DMS 273 (cell line): ENCODE measurements around the gene EBP.
"Not testable (repeated sequence)": the region's sequence is repeated elsewhere in the genome, so short reads cannot be mapped to it uniquely, and the experiment has no call there.

ENCODE experiments used
- DNase-seq: peaks from one replicate; lab custom pipeline; 2025; ENCODE audit not compliant: unreplicated experiment; lab: John Stamatoyannopoulos, UW

The EBP gene

DNA sequence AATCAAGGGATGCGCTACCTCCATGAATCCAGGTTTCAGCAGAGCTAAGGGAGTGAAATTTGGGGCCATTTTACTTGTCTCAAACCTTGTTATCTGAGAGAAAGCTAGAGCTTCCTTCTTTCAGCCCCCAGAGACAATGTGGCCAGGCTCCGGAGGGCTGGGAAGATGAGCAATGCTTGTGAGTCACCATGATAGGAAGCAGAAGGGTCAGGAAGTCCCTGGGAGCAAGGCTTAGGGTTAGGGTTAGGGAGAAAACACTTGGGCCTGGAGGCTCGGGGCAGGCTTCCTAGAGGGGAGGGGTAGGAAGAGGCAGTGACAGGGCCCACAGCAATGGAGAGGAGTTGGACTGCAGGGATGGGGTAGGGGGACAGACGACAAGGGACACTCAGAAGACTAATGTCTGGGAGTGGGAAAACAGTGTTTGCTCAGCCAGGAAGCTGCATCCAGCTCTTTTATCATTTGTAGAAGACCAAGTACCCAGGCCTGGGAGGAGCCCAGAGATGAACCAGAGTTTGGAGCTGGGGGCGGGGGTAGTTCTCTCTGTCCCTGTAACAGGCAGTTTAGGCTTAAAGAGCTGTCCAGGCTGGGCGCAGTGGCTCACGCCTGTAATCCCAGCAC is 29.2 kb upstream of the EBP start:
- DNase-seq: no peak

DNA sequence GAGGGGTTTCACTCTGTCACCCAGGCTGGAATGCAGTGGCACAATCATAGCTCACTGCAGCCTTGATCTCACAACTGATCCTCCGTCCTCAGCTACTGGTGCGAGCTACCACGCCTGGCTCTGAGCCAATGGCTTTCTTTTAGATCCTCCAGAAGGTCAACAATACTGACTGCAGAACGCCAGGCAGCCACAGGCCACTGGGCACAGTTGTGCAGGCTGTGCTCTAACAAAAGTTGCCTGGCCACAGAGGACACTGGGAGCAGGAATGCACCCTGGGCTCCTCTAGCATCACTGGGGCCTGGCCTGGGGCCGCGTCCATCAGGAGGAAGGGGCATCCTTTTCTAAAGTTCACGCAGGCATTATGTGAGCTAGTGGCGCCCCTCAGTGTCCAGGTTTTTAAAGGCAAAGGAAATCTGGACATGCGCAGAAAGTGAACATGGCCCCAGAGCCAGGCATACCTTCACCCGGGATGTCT is 27.7 kb upstream of the EBP start:
- DNase-seq: peak; percentile 72

DNA sequence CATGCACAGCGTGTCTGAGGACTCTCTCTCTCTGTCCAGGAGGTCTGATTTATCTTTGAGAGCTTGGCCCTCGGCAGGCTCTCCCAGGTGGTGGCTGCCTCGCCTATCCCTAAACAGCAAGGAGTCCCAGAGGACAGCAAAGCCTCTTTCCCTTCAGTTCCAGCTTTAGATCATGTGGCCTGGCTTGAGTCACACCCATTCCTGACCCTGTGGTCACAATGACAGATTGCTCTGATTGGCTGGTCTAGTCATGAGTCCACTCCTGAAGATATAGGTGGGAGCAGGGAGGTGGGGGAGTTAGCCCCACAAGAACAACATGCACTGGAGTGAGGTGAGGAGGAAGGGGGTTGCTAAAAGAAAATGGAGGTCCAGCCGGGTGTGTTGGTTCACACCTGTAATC is 24.9 kb upstream of the EBP start:
- no peak for DNase-seq

DNA sequence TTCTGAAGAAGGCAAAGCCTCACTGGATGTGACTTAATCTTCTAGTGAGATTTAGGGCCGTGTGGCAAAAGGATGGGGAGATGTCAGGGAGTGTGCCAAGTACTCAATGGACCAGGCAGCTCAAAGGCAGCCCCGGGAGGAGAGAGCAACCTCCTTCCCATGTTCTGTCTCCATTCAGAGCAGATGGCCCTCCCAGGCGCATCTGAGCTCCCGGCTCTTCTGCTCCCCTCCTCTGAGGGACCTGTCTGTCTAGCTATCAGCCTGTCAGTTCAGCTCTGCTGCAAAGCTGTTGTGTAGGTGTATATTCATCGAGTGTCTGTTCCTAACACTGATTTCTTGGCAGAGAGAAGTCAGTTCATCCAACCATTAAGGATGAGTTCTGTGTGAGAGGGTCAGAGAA is 23.7 kb upstream of the EBP start:
- DNase-seq: peak; percentile 24

DNA sequence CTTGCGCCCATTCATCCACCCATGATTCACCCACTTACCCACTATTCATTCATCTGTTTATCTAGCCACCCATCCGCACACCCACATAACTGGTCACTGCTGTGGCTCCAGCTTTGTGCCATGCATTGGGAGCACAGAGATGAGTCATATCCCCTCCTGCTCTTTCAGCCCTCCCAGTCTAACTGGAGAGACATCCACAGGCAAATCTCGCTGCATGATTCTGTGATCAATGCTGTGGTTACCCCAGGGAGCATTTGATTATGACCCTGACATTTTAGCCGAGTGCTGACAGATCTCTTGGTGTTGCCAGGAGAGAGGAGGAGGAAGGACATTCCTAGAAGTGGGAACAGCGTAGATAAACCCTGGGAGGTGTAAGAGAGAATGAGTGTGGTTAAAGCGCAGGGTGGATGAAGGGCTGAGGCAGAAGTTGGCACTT is 23.2 kb upstream of the EBP start:
- no peak for DNase-seq

DNA sequence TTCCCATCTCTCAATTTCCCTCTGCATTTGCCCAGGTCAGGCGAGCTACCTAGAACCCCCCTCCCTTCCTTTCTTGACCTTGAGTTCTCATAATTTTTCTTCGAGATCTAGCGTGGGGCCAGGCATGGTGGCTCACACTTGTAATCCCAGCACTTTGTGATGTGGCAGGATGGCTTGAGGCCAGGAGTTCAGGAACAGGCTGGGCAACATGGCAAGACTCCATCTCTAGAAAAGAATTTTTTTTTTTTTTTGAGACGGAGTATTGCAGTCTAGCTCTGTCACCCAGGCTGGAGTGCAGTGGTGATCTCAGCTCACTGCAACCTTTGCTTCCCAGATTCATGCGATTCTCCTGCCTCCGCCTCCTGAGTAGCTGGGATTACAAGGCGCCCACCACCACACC is 17.3 kb upstream of the EBP start:
- no peak for DNase-seq

DNA sequence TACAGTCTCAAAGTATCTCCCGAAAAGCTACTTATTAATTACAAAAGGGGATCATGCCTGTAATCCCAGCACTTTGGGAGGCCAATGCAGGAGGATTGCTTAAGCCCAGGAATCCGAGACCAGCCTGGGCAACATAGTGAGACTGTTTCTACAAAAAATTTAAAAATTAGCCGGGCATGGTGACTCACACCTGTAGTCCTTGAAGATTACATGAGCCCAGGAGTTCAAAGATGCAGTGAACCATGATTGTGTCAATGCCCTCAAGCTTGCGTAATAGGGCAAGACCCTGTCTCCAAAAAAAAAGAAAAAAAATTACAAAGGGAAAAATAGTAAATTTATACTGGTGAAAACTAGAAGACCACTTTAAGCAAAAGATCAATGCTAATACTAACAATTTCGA is 16.1 kb upstream of the EBP start:
- DNase-seq: no peak

DNA sequence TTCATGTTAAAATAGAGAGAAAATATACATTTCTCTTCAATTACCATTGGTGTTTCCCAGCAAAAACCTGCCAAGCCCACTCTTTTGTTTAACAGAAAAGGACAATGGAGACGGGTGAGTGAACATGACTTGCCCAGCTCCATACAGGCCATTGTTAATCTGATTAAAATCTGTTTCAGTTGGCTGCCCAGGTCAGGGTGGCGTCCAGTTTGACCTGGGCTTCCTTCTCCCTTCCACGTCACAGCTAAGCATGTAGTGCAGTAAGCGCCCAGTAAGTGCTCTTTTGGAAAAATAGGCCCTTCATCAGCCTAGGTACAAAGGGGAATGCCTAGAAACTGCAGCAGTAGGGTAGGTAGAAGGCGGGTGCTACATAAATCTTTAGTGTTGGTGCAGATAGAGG is 14.4 kb upstream of the EBP start:
- no peak for DNase-seq

DNA sequence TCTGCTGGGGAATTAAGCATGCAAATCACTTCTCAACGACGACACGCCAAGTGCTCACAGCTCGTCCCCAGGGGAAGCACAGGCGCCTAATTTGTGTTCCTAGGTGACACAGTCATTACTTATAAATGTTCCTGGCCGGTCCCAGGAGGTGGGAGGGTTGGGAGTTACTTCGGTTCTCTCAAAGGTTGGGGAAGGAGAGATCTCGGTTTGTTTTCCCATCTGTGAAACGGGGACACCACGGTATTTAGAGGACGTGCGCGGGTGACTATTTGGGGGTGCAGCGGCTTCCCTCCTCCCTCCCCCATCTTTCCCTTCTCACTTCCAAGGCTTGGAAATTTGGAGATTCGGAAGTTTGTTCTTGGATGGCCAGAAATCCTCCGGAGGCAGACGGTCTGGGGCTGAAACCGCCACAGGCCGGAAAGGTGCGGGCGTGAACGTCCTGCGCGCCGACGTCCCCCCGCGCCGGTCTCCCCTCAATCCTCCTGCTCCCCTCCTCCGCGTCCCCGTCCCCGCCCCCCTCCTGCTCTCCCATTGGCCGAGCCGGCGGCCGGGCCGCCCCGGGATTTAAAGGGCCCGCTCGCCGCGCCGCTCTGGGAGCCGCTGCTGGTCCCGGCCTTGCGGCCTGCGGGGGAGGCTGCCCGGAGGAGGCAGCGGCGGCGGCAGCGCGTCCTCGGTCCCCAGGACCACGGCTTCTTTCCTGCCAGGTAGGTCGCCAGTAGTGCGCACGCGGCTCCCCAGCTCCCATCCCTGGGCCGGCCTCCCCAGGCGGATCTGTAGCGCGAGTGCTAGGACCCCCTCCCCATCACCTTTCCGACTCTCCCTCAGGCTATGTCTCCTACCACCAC is 13.0 kb upstream of the EBP start, which contains the start of gene PORCN:
TSS of gene PORCN (plus strand) at position 593 of the 845 bp plus-strand sequence. CDS start 829 bp downstream, outside the sequence.
- peak; percentile 87 for DNase-seq

DNA sequence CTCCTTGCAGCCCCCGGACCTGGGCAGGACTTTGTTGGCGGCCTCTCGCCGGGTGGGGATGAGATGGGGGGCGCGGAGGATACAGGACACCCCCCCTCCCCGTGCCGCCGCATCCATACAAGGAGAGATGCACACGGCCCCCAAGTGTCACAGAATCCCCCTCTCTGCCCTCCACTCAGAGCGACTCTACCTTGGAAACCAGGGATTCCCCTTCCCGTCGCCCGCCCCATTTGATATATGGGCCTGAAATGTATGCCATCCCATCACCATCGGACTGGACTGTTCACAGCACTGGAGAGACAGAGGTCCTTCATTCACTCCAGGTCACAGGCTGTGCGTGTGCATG is 12.4 kb upstream of the EBP start:
- DNase-seq: no peak

DNA sequence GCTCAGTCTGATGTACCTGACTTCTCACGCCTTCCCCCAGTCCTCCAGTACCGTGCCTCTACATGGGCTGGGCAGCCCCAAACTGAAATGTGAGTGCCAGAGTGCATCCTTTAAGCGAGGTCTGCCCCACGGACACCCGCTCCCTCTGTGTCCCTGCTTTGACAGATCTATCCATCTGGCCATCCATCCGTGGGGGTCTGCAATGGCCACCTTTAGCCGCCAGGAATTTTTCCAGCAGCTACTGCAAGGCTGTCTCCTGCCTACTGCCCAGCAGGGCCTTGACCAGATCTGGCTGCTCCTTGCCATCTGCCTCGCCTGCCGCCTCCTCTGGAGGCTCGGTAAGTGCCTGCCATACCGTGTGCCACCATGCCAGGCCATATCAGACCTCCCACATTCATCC is 12.0 kb upstream of the EBP start:
- DNase-seq: no peak

DNA sequence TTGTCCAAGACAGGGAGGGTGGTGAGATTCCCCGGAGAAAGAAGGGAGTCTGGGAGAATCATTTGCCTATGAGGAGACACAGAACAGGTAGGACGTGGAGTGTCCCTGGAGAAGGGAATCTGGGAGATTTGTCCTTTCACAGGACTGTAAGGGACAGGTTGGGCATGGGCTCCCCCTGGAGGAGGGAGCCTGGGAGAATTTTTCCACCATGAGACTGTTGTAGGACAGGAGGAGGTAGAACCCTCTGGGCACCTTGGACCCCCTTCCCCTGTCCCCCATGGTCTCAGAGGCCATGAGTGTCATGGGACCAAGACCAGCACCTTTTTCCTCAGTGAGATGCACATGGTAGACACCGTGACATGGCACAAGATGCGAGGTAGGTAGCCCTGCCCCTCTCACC is 10.0 kb upstream of the EBP start:
- peak; percentile 33 for DNase-seq

DNA sequence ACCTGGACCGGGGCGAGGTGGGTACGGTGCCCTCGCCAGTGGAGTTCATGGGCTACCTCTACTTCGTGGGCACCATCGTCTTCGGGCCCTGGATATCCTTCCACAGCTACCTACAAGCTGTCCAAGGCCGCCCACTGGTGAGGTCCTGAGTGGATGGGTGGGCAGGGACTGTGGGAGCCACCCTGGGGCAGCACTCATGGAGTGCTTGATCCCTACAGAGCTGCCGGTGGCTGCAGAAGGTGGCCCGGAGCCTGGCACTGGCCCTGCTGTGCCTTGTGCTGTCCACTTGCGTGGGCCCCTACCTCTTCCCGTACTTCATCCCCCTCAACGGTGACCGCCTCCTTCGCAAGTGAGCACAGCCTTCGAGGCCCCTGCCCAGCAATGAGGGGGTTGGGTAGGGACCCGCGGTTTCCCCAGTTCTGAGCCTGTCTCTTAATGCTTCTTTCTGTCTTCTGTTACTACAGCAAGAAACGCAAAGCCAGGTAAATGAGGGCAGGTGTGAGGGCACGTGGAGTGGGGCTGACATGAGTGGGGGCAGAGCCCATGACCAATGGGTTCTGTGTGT is 9.2 kb upstream of the EBP start:
- no peak for DNase-seq

DNA sequence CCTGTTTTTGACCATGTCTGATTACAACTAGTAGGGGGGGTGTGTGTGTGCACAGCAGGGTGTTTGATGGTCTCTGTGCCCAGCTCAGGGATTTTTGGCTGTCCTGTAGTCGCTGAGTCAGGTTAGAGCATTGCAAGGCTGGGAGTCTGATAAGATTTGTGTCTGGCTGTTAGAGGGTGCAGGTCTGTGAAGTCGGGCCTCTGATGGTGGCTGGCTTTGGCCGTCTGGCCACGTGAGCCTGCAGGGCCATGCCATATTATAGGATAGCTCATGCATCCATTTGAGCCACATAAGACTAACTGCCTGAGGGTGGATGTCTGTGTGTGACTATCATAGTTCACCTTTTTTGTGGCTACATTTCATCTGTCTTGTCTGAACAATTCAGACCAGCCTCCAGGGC is 7.9 kb upstream of the EBP start:
- no peak for DNase-seq

DNA sequence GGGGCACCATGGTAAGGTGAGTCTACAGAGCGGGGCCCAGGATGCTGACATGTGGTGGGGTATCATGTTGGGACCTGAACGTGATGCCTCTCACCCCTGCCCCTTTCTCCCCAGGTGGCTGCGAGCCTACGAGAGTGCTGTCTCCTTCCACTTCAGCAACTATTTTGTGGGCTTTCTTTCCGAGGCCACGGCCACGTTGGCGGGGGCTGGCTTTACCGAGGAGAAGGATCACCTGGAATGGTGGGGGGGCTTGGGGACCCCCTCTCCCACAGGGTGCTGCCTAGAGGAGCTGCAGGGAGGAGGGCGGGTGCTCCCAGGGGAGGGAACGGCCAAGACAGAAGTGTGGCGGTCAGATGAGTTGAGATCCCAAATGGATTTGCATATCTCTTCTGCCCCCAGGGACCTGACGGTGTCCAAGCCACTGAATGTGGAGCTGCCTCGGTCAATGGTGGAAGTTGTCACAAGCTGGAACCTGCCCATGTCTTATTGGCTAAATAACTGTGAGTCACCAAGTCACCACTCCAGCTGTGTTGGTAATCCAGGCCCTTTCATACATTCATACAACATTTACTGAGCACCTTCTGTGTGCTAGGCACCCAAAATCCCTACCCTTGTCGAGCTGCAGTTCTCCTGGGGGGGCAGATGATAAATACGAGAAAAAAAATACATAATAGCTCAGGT is 7.3 kb upstream of the EBP start:
- no peak for DNase-seq

DNA sequence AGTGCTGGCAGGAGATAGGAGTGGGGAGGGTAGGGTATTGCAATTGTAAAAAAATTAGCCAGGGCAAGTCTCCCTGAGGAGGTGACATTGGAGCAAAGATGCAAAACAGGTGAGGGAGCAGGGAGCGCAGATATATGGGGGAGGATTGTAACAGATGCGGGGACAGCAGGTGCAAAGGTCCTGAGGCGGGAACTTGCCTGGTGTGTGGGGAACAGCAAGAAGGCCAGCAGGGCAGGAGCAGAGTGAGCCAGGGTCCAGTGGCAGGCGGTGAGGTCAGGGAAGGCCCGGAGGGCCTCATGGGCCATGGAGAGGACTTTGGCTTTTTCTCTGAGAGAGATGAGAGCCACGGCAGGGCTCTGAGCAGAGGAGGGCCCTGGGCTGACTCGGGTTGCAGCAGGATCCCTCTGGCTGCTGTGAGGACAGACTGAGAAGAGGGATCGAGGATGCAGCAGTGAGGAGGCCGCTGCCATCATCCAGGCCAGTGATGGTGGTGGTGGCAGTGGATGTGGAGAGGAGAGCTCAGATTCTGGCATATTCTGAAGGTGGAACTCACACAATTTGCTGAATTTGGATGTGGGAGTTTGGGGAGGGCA is 6.6 kb upstream of the EBP start:
- no peak for DNase-seq

DNA sequence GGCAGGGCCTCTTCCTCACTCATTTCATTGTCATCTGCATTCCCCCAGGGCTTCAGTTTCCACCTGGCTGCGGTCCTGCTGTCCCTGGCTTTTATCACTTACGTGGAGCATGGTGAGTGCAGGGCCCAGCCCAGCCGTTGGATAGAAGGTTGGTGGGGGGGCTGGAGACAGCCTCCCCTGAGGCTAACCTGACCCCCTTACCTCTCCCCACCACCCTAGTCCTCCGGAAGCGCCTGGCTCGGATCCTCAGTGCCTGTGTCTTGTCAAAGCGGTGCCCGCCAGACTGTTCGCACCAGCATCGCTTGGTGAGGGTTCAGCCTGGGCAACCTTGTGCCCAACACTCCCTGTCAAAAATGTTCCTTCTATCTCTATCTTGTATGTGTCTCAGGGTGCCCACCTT is 5.8 kb upstream of the EBP start:
- no peak for DNase-seq

DNA sequence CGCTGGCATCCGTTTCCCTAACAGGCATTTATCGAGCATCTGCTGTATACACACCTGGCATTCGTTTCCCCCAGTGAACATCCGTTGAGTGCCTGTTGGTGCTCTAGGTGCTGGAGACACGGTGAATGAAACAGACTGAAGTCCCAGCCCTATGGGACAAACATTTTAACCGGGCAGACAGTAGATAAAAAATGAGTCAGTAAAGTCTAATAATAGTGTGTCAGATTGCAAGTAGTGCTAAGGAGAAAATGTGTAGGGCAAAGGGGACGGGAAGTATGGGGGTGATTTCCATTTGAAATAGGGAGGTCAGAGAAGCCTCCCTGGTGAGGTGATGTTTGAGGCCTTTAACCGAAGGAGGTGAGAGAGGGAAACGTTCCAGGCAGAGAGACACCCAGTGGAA is 5.3 kb upstream of the EBP start:
- no peak for DNase-seq

DNA sequence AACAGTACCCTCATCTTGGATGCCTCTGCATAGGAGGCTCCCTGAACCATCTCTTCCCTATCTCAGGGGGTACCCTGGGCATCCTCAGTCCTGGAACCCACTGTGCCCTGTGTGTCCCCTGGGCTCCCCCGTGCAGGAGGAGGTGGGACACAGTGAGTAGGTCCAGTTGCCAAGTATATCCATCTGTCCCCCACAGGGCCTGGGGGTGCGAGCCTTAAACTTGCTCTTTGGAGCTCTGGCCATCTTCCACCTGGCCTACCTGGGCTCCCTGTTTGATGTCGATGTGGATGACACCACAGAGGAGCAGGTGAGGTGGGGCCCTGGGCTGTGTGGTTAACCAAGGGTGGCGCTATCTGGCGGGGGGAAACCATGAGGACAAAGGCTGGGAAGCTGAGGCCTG is 4.6 kb upstream of the EBP start:
- DNase-seq: no peak

DNA sequence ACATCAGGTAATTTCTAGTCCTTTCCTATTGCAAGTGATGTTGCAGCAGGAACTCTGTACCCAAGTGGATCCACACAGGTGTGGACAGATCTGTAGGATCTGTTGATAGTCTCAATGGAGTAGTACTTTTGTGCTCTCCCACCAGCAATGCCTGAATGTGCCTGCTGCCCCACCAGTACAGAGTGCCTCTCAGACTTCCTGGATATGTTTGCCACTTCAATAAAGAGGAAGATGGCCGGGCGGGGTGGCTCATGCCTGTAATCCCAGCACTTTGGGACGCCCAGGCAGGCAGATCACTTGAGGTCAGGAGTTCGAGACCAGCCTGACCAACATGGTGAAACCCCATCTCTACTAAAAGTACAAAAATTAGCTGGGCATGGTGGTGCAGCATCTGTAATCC is 2.1 kb upstream of the EBP start:
- not testable (repeated sequence) for DNase-seq

DNA sequence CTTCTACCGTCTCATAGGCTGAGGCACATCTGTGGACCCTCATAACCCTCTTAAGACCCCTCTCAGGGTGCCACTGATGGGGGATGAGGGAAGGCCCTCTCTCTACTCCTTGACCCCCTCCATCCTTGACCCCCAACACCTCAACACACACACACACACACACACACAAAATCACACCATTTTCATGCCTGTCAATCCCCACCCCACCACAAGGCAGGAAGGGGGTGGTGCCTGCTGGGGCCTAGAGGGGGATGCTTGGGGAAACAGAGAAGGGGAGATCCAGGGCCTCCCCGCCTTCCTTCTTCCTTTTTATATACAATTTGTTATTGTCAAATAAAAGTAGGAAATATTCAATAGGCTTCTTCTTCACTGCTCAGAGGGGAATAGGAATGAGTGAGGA is 1.2 kb upstream of the EBP start:
- no peak for DNase-seq
